BE2C (cell line): ENCODE measurements around the gene PTPRE.

Source experiments
- DNase-seq: peaks from one replicate; pipeline ENCODE4 v3.0.0-alpha.2; 2020
- H3K27me3 ChIP-seq: fragments of 250-450 bp; sonication (Bioruptor Pico); 2 replicates; pipeline ENCODE4 v1.5.1; 2020; ENCODE audit warnings: mild to moderate bottlenecking
- H3K36me3 ChIP-seq: fragments of 250-450 bp; sonication (Bioruptor Pico); 2 replicates; pipeline ENCODE4 v1.5.1; 2020; ENCODE audit warnings: mild to moderate bottlenecking
- H3K4me1 ChIP-seq: fragments of 250-450 bp; sonication (Bioruptor Pico); 2 replicates; pipeline ENCODE4 v1.5.1; 2020
- H3K4me3 ChIP-seq: 2 replicates; pipeline ENCODE4 v1.5.1; 2011; ENCODE audit warnings: low read depth, low read length
- H3K9me3 ChIP-seq: fragments of 250-450 bp; sonication (Bioruptor Pico); 2 replicates; pipeline ENCODE4 v1.5.1; 2020
- CTCF ChIP-seq: IDR thresholded peaks from 2 replicates; pipeline ENCODE4 v1.5.1; 2012; ENCODE audit warnings: mild to moderate bottlenecking, low read depth, low read length

The PTPRE gene

GRCh38 chr10:127934383-127934782, 27.5 kb downstream of the PTPRE start:
- H3K4me1 ChIP-seq = no peaks in the 10 kb centered on the region
- no peaks in the 10 kb centered on the region for H3K27me3 ChIP-seq
- no peaks in the 10 kb centered on the region for H3K36me3 ChIP-seq
- no peak for DNase-seq
- no peak overlapping the region for H3K4me3 ChIP-seq
- H3K9me3 ChIP-seq = no peaks in the 10 kb centered on the region
- no peak for TF ChIP-seq CTCF

DNA sequence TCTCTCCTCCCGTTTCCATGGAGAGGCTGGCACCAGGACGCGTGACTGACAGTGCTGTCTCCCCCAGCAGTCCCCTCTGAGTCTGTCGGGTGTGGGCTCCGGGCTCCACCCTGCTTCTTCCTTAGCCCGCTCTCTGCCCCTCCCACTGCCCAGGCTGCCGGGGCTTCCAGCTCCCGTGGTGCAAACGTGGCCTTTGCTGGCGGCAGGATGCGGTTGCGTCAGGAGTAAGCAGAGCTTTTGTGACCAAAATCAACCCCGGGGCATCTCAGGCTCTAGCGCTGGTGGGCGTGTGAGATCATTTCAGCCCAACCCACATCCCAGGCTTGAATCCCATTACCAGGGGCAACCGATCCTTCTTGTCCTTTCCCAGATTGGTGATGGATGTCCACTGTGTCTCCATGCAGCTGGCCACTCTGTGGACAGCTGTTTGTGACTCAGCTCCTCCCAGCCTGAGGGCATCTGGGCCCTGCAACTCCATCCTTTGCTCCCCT, 28.2 kb downstream of the PTPRE start:
- no peak for DNase-seq
- Histone ChIP-seq H3K36me3 (no peaks in the 10 kb centered on the region), H3K9me3 (no peaks in the 10 kb centered on the region), H3K4me3 (no peak overlapping the region), H3K4me1 (no peaks in the 10 kb centered on the region), H3K27me3 (no peaks in the 10 kb centered on the region)
- no peak for TF ChIP-seq CTCF

GRCh38 chr10:127937069-127937468, 30.2 kb downstream of the PTPRE start:
- H3K4me1 ChIP-seq = no peaks in the 10 kb centered on the region
- TF ChIP-seq CTCF = no peak
- DNase-seq = no peak
- H3K27me3 ChIP-seq = no peaks in the 10 kb centered on the region
- no peaks in the 10 kb centered on the region for H3K9me3 ChIP-seq
- H3K36me3 ChIP-seq = no peaks in the 10 kb centered on the region
- no peak overlapping the region for H3K4me3 ChIP-seq

GRCh38 chr10:127937915-127938463, 31.1 kb downstream of the PTPRE start:
- peaks cover 3% of the 10 kb centered on the region; the same call in 1 of the 2 replicates for H3K4me1 ChIP-seq
- H3K4me3 ChIP-seq = no peak overlapping the region
- no peak for DNase-seq
- H3K9me3 ChIP-seq = no peaks in the 10 kb centered on the region
- H3K27me3 ChIP-seq = no peaks in the 10 kb centered on the region
- H3K36me3 ChIP-seq = no peaks in the 10 kb centered on the region
- TF ChIP-seq CTCF = no peak

DNA sequence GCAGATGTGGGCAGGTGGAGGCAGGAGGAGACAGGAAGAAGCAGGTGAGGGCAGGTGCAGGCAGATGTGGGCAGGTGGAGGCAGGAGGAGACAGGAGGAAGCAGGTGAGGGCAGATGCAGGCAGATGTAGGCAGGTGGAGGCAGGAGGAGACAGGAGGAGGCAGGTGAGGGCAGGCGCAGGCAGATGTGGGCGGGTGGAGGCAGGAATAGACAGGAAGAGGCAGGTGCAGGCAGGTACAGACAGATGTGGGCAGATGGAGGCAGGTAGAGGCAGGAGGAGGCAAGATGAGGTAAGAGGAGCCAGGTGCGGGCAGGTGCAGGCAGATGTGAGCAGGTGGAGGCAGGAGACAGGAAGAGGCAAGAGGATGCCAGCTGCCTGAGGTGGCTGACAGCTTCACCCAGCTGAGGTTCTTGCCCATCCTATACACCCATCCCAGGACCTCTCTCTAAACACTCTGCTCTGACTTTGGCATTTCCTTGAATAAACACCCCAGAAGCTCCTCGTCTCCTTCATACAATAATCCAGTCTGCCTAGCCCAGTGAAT, 33.0 kb downstream of the PTPRE start:
- H3K9me3 ChIP-seq = no peaks in the 10 kb centered on the region
- DNase-seq = no peak
- no peak for TF ChIP-seq CTCF
- no peaks in the 10 kb centered on the region for H3K27me3 ChIP-seq
- no peaks in the 10 kb centered on the region for H3K36me3 ChIP-seq
- H3K4me1 ChIP-seq = peaks cover 4% of the 10 kb centered on the region; the same call in 1 of the 2 replicates
- H3K4me3 ChIP-seq = no peak overlapping the region

GRCh38 chr10:127940866-127941640, 34.1 kb downstream of the PTPRE start:
- no peak for TF ChIP-seq CTCF
- DNase-seq = no peak

More at GRCh38 chr10:127940866-127941640, 34.1 kb downstream of the PTPRE start:
- Histone ChIP-seq H3K4me3 (no peak overlapping the region), H3K9me3 (no peaks in the 10 kb centered on the region), H3K27me3 (no peaks in the 10 kb centered on the region), H3K4me1 (peaks cover 4% of the 10 kb centered on the region; the same call in 1 of the 2 replicates), H3K36me3 (no peaks in the 10 kb centered on the region)
